ENCODE measurements around the gene USP1.

The USP1 gene

DNA sequence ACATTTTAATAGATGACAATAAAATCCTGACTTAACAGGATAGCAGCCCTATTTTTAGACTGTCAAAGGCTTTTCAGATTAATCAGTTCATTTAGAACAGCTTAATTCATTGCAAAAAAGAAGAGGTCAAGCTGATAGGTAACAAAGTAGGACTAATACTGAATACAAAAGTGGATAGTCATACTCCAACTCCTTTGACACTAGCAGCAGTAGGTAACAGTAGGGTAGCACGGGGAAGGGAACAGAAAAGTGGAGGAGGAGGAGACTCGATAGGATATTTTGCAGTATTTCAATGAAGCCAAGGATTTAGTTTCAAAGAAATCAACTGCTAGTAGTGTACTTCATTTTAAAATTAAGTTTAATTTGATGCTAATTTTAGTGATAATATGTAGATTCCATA is 51.1 kb downstream of the USP1 start:
- TF ChIP-seq, protein P1, sequence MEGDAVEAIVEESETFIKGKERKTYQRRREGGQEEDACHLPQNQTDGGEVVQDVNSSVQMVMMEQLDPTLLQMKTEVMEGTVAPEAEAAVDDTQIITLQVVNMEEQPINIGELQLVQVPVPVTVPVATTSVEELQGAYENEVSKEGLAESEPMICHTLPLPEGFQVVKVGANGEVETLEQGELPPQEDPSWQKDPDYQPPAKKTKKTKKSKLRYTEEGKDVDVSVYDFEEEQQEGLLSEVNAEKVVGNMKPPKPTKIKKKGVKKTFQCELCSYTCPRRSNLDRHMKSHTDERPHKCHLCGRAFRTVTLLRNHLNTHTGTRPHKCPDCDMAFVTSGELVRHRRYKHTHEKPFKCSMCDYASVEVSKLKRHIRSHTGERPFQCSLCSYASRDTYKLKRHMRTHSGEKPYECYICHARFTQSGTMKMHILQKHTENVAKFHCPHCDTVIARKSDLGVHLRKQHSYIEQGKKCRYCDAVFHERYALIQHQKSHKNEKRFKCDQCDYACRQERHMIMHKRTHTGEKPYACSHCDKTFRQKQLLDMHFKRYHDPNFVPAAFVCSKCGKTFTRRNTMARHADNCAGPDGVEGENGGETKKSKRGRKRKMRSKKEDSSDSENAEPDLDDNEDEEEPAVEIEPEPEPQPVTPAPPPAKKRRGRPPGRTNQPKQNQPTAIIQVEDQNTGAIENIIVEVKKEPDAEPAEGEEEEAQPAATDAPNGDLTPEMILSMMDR (IDR thresholded peaks at IDR 0.05; ENCODE audit: insufficient read depth, missing control alignments) = no peak
- no peak for DNase-seq (ENCODE audit: insufficient read length, low spot score)
- FAIRE-seq = no peak

DNA sequence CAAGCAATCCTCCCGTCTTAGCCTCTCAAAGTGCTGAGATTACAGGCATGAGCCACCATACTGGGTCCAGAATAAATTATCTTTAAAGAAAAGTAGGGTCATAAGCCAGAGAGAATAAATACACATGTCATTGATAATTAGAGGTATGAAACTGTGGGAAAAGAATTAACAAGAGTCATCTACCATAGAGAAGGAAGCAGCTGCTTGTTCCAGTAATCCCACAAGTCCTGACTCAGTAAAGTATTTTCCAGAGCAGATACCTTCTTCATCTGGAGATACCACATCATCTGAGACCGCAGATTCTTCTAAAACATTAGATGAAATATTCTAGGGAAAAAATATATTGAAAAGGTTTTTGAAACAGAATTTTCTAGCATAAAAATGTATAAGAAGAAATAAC is 55.7 kb downstream of the USP1 start:
- no peak for FAIRE-seq
- no peak for DNase-seq (ENCODE audit: insufficient read length, low spot score)
- TF ChIP-seq, protein P1 (IDR thresholded peaks at IDR 0.05; ENCODE audit: insufficient read depth, missing control alignments) = no peak

DNA sequence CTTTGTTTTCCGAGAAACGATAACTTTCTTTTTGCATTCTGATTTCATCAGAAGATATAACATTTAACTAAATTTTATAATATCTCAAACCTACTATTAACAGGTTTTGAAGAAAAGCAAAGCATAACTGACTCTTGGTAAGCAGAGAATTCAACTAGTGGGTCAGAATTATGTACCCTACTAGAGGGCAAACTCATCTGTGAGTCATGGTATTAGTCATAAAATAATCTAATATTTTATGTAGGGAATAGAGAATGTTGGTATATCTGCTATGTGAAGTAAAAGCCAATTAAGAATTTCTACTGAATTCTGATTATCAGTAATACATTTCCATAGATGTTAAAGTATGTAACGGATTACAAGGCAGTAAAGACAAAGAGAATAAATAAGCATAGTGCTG is 56.8 kb downstream of the USP1 start:
- no peak for DNase-seq (ENCODE audit: insufficient read length, low spot score)
- no peak for FAIRE-seq
- TF ChIP-seq, protein P1 (IDR thresholded peaks at IDR 0.05; ENCODE audit: insufficient read depth, missing control alignments) = no peak

DNA sequence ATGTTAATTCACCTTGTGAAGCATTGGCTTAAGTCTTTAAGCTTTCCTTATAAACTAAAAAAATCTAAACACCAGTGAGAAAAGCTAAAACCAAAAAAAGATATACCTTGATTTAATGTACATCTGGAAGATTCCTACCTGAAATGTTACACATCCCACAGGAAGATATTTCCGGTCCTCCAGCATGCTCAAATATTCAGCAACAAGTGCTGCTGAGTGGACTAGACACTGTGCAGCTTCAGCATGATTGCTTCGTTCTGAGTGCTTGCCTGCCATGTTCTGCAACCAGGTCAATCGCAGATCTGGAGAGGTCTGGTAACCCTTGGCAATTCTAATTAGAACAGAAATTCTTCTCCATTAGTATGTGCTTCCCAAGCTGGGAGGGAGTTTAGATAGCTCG is 57.3 kb downstream of the USP1 start:
- no peak for DNase-seq (ENCODE audit: insufficient read length, low spot score)
- TF ChIP-seq, protein P1 (IDR thresholded peaks at IDR 0.05; ENCODE audit: insufficient read depth, missing control alignments) = no peak
- no peak for FAIRE-seq

DNA sequence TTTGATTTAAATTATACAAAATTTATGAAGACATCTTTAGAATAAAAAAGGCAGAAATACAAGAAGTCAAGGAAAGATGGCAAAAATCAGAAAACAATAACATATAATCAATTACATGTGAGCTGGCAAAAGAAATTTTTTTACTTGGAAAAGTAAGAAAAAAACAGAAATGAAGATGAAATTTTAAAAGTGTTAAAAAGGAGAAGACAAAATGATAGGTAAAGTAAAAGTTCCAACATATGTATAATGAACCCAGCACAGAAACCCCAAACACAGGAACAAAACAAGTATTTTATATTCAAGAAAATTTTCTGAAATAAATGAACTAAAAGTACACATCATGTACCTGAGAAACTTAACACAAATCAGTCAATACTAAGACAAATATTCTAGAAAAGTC is 63.4 kb downstream of the USP1 start:
- no peak for FAIRE-seq
- DNase-seq (ENCODE audit: insufficient read length, low spot score) = no peak
- TF ChIP-seq, protein P1 (IDR thresholded peaks at IDR 0.05; ENCODE audit: insufficient read depth, missing control alignments) = no peak

All from D721Med (cell line).